T-helper 9 cell (primary cell): Measurements from ENCODE around the gene TMEM271.
"Not testable (repeated sequence)": the region's sequence is repeated elsewhere in the genome, so short reads cannot be mapped to it uniquely, and the experiment has no call there.

Experiments used
- DNase-seq: peaks from one replicate; pipeline ENCODE4 v3.0.0-alpha.2; 2020

Gene TMEM271

DNA sequence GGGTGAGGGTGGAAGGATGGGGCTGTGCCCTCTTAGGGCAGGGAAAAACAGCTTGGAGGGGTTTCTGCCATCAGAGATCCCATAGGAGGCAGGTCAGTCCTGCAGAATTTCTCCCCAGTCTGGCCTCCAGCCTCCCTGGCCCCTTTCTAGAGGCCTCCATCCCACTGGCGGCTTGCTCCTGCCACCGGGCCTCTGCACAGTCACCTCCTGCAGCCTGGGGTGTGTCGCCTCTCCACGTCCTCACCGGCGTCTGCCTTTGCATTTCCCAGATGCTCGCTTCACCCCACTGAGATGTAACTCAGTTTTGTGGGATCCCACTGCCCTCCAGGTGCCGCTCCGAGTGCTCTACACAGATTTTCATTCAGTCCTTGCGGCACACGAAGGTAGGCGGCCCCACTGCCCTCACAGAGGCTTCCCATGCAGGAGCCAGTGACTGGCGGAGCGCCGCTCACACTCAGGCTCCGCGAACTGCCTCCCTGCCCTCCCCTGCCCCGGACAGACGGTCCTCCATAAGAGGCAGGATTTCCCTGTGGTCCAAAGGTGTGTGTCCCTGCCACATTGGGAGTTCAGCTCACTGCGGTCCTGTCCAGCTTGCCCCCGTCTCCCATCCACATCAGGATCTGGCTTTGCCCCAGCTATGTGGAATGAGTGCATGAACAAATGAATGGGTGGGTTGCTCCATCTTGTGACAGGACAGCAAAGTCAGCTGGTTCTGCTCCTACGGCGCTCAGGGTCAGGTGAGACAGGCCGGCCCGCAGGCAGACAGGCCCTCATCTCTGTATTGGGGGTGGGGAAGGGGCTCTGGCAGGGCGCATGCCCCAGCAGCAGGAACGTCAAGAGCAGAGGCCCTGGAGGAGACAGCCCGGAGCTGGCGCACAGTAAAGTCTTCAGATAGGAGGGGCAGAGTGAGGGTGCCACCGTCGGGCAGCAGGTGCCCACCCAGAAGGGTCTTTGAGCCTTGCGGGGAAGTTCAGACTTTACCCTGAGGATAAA, 2.7 kb upstream of the TMEM271 start:
- DNase-seq = no peak

DNA sequence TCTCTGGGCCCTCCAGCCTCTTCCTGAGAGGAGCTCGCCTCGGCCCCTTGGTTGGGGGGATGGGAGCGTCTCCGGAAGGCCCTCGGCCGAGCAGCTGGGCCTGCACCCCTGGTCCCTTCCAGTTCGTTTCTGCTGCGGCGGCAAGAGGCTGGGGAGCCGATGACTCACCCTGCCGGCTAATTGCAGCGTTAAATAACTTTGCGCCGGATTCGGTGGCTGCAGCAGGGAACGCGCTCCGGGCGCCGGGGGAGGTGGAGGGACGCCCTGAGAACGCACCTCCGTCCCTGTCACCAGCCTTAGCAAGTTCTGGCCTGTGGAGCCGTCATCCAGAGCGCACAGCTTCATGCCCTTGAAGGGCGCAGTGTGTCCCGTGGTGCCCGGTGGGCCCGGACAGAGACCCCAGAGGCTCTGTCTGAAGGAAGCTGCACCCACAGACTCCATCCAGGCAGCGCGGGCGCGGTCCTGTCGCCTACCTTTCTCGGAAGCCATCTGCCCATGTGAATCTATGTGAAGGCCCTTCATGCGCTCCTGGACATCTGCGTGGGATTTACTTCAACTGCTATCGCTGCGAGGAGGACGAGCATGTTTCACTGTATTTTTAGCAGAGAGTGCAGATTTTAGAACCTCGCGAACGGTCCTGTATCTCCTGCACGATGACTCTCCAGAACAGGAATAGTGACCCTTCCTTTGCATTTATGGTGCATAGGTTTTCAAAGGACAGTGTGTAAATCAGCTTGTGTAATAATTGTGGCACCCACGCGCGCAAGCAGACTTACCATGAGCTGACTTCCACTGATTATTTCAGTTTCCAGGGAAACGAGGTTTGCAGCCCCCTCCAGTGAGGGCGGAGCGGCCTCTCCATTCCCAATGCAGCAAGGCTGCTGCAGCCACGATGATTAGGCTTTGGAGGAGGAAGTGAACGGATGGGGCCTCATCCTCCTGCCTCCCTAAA, 1.7 kb upstream of the TMEM271 start:
- no peak for DNase-seq

DNA sequence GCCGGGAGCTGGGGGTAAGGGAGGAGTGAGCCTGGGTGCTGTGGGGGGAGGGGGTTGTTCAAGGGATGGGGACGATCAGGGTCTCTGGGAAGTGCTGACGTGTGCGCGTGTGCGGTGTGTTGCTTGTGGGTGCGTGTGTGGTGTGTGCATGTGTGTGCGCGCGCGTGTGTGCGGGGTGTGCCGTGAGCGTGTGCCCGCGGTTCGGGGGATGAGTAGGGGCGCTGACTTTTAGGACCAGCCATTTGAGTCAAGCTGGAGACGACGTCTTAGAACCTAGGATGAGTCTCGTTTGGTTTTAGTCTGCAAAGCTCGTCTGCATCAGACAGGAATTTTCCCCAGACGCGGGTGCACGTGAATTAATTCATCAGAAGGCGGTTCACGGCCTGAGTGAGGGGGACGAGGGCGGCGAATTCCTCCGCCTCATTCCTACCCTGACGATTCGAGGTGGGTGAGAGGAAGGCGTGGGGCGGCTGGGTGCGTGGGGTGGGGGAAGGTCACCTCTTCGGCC, 950 bp upstream of the TMEM271 start:
- DNase-seq = no peak

DNA sequence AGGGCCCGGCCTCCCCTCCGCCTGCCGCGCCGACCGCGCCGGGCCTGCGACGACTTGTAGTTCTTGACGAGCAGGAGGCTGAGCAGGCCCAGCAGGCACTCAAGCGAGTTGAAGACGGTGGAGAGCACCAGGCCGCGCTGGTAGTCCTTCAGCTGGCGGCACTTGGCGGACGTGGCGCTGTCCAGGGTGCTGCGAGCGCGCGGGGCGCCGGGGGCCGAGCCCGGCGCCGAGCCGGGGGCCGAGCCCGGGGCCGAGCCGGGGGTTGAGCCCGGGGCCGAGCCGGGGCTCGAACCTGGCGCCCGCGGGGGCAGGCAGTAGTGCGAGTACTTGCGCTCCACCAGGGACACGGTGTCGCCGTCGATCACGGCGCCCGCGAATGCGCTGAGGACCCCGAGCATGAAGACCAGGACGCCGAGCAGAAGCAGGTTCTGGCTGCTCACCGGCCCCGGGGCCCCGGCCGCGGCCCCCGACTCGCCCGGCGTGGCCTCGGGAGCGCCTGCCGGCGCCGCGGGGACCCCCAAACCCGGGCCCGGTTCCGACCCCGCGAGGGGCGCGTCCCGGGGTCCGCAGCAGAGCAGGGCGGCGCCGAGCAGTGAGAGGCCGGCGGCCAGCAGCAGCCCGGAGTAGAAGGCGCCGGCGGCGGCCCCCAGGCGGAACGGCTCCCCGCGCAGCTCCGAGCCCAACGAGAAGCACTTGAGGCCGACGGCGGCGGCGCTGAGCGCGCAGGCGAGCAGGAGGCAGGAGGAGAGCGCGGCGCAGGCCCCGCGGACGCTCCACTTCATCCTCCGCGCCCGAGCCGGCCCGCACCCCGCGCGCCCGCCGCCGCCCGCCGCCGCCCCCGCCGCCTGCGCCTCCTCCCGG, 584 bp downstream of the TMEM271 start:
- DNase-seq = no peak

DNA sequence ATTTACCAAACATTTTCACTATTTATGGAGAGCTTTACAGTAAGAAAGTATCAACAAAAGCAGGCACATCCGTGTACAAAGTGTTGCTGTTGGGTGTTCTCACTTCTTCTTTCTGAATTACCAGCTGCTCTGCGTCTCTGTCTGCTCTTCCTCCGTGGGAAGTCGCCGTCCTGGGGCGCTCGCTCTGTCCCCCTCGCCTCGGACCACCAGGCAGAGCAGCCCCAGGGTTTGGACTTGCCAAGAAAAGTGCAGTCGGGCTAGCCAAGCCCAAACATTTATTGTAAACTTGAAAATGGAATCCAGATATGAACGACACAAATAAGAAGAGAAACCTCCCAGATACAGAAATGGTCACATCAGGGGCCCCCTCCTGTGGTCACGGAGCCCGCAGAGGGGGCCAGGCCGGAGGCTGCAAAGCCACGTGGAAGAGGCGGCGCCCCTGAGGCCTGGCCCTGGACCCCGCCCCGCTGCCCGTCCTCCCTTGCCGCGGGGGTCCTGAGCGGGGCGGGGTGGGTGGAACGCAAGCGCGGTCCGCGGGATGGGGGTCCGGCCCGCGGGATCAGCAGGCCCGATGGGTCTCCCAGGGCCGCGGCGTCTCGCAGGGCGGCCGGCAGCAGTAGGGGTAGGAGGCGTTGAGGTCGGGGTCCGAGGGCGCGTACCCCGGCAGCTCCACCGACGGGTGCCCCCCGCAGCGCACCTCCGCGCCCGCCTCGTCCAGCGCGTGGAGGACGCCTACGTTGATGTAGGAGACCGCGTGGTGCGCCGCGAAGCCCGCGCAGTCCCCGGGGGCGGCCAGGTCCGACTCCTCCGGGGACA, 1.5 kb downstream of the TMEM271 start:
- DNase-seq = no peak

DNA sequence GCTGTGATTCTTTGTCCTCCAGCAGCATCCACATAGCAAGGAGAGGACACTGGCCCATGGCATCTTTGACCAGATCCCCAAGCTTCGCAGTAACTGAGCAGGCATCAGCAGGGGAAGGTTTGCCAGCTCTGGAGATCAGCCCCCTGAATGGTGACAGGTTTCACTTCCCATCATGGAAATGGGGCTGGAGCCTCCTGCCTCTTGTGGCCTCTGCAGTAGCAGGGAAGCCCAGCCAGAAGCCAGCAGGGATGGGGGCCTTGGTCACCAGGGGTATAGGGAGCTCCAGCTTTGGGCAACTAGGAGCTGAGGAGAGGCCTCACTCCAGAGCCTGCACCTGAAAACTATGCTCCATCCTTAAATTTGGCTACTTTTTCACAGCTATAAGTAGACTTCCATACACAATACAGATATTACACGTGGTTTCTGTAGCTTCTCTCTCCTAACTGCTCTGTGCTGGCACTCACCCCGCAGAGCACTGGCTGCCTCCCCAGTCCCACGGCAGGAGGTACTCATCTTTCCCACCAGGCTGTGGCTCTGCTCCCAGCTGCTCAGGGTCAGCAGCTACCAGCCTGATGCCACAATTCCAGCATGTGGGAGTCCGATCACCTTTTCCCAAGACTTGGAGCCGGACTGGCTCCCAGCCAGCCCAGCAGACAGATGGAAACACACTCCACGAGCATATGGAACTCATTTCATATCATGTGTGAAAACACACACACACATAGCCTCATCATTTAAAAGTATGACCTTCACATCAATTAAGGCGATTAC, 2.8 kb downstream of the TMEM271 start:
- DNase-seq = no peak

DNA sequence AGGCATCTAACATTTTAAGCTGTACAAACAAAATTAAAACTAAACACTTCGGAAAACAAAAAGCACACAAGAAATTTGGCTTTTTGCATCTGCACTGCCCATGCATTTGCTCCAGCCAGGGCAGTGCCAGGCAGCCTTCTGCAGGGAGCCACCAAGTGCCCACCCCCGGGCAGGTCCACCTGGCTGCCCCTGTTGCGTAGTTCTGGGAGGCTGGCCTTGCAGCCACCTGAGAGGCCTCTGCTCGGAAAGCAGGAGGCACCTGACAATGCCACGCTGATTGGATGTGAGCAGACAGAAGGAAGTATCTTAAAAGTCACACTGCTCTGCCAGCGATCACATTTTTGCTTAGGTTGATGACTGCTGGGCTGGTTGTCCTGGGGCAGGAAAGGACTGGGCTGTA, 3.5 kb downstream of the TMEM271 start:
- no peak for DNase-seq

DNA sequence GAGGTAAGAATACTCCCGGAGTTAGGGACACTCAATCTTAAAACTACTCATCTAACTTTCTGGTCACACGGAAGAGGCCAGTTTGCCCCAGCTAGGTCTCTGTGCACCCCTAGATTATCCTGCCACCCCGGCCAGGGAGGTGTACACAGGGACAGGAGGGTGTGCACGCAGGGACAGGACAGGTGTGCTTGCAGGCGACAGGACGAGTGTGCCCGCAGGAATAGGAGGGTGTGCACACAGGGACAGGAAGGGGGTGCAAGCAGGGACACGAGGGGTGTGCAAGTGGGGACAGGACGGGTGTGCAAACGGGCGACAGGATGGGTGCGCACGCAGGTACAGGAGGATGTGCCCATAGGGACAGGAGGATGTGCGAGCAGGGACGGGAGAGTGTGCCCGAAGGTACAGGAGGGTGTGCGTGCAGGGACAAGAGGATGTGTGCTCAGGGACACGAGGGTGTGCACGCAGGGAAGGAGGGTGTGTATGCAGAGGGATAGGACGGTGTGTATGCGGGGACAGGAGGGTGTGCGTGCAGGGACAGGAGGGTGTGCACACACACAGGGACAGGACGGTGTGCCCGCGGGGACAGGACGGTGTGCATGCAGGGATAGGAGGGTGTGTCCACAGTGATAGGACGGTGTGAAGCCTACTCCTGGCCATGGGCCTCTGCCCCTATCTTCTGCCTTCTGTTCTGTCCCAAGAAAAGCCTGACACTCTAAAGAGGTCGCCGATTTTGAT, 4.1 kb downstream of the TMEM271 start:
- DNase-seq = no peak

DNA sequence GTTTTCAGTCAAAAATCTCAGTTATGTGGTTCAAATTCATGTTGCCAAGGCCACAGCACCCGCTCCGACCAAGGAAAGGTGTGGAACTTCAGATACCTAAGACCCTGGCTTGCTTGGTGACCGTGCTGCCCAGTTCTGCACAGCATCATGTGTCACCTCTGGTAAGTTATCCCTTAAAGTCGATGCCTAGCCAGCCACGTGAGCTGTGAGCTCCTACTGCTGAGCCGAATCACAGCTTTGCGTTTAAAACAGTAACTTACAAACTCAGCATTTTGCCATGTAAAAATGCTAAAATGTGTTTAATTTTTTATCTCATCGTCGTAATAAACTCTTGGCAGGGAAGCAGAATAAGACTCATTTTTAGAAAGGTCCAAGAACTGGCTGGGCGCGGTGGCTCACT, 5.3 kb downstream of the TMEM271 start:
- DNase-seq = no peak

DNA sequence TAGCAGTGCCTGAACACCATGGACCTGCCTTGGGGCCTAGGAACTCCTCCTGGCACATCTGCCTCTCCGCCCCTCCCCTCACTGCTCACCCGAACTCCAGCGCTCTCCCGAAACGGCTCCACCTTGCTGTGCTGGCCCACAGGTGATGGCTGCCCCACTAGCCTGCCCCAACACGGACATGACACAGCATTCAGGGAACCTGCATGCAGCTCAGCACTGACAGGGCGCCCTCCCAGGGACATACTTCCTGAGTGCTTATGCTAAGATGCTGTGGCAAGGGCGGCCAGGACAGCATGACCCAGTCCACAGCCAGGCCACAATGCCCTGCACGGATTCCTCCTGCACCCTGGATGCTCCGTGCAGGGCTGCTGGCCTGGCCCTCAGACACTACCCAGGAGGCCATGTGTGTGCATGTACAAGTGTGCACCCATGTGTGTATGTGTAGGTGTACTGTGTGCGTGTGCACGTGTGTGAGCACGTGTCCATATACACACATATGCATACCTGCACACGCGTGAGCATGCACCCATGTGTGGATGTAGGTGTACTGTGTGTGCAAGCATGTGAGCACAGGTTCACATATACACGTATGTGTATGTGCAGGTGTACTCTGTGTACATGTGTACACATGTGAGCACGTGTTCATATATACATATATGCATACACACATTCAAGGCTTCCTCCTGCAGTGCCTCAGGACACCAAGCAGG, 6.0 kb downstream of the TMEM271 start:
- no peak for DNase-seq

DNA sequence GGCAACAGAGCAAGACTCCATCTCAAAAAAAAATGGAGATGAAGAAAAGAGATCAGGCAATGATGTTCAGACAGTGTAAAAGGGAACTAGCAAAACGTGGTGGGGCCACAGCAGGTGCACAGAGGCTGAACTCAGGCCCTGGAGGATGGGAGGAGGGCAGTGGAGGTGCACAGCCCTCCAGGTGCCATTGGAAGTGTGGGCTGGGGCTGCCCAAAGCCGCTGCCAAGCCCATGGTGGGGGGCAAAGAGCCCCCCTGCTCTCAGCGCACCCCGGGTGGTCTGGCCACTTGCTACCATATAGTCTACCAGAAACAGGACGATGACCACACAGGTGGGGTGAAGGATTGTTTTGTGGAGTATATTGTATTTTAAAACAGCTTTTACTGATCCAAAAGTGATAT, 7.1 kb downstream of the TMEM271 start:
- DNase-seq = no peak

DNA sequence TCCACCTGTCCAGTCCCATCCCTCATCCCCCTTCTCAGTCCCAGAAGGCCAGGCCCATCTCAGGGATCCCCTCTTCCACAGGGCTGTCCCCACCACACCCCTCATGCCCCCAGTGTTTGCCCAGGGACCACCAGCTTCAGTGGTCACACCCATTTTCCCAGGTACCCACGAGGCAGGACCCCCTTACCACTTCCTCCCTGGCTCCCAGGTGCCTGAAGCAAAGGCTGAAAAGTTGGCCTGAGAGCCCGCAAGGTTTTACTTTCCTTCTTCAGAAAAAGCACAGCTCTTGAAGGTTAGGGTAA, 7.8 kb downstream of the TMEM271 start:
- DNase-seq = no peak

DNA sequence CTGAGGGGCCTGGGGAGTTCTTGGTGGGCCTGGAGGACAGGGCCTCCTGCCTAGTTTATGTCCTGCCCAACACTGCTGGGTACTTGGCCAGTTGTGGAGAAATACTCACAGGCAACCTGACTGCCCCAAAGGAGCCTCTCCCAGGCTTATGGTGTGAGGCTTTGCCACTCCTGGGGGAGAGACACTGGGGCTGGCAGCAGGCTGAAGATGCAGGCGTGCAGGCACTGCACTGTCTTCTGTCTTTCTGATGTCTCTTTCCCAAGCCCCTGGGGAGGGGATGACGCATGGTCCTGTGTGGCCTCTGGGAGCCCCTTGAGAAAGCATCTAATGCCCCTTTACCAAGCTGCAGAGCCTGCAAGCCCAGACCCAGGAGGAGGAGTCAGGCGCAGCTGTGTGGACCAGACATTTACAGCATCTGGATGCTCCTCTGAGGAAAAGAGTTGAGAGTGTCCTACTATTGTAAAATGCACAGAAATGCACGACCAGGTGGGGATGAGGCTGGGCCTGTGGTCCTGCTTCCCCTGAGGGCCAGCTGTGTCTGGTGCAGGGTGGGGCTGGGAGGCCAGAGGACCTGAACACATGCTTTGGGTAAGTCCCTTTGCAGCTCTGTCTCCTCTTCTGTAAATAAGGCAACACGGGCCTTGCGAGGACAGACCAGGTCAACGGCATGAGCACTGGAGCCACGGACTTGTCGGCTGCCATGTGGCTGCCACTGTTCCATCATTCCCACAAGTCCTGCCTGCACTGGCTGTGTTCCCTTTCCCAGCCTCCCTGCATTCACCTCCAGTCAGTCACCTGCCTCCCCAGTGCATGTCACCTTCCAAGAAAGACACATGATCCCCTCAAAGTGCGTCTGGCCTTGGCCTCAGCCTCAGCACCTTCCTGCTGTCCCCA, 8.4 kb downstream of the TMEM271 start:
- DNase-seq = no peak

DNA sequence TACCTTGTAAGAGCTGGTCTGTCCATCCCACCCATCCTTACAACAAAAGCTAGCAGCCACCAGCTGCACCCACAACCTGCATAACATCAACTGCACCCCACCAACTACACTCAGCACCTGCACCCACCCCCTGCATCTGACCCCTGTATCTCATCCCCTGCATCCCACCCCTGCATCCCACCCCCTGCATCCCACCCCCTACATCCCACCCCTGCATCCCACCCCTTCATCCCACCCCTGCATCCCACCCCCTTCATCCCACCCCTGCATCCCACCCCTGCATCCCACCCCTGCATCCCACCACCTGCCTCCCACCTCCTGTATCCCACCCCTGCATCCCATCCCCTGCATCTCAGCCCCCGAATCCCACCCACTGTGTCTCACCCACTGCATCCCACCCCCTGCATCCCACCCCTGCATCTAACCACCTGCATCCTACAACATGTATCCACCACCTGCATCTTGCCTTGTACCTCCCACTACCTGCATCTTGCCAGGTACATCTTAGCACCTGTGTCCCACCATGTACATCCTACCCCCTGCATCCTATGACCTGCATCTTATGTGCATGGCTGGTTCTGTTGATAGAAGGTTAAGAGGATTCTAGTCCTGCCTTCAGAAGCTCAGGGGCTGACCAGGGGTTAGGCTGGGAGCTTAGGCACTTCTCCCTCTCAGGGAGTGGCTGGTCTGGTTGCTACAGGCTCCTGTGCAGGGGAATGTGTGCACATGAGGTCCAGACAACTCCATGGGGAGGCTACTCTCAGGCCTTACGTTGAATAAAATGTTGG, 9.4 kb downstream of the TMEM271 start:
- no peak for DNase-seq

DNA sequence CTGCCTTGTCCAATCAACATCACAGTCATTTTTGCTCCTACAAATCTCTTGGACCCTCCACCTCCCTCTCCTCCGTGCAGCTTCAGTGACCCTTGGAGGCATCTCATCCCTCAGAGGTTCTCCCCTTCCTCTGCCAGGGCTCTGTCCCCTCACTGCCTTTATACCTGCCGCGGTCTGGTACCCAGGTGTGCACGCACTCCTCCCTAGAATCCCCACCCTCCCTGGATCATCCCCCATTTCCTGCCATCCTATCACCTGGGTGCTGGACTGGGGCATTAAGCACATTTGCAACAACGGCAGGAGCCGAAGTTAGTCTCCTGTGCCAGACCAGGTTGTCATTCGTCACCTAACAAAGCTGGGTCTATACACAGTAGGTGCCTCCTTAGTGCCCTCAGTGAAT, 10.1 kb downstream of the TMEM271 start:
- no peak for DNase-seq

DNA sequence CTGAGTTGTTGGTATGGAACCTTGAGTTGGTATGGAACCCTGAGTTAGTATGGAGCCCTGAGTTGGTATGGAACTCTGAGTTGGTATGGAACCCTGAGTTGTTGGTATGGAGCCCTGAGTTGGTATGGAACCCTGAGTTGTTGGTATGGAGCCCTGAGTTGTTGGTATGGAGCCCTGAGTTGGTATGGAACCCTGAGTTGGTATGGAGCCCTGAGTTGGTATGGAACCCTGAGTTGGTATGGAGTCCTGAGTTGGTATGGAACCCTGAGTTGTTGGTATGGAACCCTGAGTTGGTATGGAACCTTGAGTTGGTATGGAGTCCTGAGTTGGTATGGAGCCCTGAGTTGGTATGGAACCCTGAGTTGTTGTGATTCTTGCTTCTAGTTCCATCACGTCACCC, 10.5 kb downstream of the TMEM271 start:
- DNase-seq = not testable (repeated sequence)

DNA sequence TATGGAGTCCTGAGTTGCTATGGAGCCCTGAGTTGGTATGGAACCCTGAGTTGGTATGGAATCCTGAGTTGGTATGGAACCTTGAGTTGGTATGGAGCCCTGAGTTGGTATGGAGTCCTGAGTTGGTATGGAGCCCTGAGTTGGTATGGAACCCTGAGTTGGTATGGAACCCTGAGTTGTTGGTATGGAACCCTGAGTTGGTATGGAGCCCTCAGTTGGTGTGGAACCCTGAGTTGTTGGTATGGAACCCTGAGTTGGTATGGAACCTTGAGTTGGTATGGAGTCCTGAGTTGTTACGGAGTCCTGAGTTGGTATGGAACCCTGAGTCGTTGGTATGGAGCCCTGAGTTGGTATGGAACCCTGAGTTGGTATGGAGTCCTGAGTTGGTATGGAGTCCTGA, 13.6 kb downstream of the TMEM271 start:
- DNase-seq = not testable (repeated sequence)

DNA sequence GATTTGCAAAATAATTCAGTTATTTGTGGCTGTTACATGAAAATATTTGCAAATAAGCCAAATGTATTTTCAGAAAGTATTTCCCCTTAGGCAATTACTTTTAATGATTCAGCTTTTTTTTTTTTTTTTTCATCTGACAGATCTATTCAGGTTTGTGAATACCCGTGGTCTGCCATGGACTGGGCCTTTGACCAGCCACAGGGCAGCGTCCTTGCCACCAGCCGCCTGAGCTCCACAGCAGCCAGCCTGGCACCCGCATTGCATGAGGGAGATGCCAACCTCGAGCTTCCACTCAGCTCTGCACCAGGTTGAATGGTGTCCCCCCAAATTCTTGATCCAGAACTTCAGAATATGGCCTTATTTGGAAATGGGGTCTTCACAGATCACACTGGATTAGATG, 14.7 kb downstream of the TMEM271 start:
- DNase-seq = no peak
